GM06990 (cell line): Measurements from ENCODE around the gene PALLD.

ENCODE experiments used
- DNase-seq: peaks from one replicate; pipeline ENCODE4 v3.0.0-alpha.2; 2011; ENCODE audit not compliant: insufficient read length; ENCODE audit errors: extremely low read depth
- H3K27me3 ChIP-seq: replicated peaks from 2 replicates; pipeline ENCODE4 v1.6.0; 2011; ENCODE audit warnings: low read length; ENCODE audit not compliant: control insufficient read depth, insufficient read depth
- H3K36me3 ChIP-seq: 2 replicates; pipeline ENCODE4 v1.5.1; 2011; ENCODE audit warnings: low read length; ENCODE audit not compliant: control insufficient read depth, insufficient read depth
- H3K4me3 ChIP-seq: replicated peaks from 2 replicates; pipeline ENCODE4 v1.5.1; 2011; ENCODE audit warnings: low read depth, mild to moderate bottlenecking, control low read depth, low read length
- TF ChIP-seq, protein P1 (sequence below): IDR thresholded peaks from 2 replicates; pipeline ENCODE4 v1.5.1; 2011; ENCODE audit warnings: low read length, control low read depth, mild to moderate bottlenecking, inconsistent platforms; ENCODE audit not compliant: insufficient read depth, poor library complexity, severe bottlenecking

Gene PALLD

DNA sequence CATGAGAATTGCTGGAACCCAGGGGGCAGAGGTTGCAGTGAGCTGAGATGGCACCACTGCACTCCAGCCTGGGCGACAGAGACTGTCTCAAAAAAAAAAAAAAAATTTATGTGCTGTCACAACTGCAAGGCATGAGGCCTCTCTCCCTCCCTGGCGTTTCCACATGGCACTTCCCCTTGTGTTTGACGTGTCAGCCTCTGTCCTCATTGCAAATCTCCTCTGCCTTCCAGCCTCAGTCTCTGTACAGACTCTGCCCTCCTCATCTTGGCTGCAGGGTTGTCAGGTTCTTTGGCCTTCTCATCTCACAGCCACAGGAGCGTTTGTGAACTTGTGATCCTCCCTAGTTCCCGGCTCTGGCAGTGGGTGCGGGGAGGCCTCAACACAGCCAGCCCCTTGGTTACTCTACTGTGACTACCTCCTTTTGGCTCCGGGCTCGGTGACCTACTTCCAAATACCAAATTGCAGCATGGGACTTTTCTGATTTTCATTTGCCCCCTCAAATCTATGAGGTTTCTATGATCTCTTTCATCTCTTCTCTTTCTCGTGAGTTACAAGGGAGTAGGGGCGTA, 263.2 kb downstream of the PALLD start:
- H3K27me3 ChIP-seq = no peaks in the 10 kb centered on the region; the same call in 1 of the 2 replicates
- TF ChIP-seq, protein P1, sequence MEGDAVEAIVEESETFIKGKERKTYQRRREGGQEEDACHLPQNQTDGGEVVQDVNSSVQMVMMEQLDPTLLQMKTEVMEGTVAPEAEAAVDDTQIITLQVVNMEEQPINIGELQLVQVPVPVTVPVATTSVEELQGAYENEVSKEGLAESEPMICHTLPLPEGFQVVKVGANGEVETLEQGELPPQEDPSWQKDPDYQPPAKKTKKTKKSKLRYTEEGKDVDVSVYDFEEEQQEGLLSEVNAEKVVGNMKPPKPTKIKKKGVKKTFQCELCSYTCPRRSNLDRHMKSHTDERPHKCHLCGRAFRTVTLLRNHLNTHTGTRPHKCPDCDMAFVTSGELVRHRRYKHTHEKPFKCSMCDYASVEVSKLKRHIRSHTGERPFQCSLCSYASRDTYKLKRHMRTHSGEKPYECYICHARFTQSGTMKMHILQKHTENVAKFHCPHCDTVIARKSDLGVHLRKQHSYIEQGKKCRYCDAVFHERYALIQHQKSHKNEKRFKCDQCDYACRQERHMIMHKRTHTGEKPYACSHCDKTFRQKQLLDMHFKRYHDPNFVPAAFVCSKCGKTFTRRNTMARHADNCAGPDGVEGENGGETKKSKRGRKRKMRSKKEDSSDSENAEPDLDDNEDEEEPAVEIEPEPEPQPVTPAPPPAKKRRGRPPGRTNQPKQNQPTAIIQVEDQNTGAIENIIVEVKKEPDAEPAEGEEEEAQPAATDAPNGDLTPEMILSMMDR = no peak
- no peaks in the 10 kb centered on the region for H3K36me3 ChIP-seq
- DNase-seq = no peak
- no peak overlapping the region for H3K4me3 ChIP-seq

GRCh38 chr4:168761066-168761465, 264.2 kb downstream of the PALLD start:
- H3K27me3 ChIP-seq = no peaks in the 10 kb centered on the region; the same call in 1 of the 2 replicates
- DNase-seq = no peak
- TF ChIP-seq, protein P1 = no peak
- no peaks in the 10 kb centered on the region for H3K36me3 ChIP-seq
- H3K4me3 ChIP-seq = no peak overlapping the region

GRCh38 chr4:168765322-168765721, 268.5 kb downstream of the PALLD start:
- H3K36me3 ChIP-seq = no peaks in the 10 kb centered on the region
- H3K27me3 ChIP-seq = no peaks in the 10 kb centered on the region; the same call in 1 of the 2 replicates
- DNase-seq = no peak
- TF ChIP-seq, protein P1 = no peak
- H3K4me3 ChIP-seq = no peak overlapping the region

DNA sequence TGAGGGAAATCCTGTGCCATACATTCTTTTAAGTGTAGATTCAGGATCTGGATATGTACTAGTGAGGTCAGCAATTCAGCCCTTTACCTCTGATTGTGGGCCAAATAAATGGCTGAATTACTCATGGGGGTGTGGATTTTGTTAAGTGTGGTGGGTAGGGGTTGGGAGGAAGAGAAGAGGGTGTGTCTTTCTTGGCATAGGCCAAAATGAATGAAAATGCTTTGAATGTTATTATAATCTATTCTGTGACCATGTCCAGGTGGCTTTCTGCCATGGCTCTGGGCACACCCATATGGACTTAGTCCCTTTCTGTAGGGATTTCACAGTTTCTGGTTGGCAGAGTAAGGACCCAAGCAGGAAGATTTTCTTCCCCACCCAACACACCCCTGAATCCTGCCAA, 268.9 kb downstream of the PALLD start:
- DNase-seq = no peak
- TF ChIP-seq, protein P1 = no peak
- no peaks in the 10 kb centered on the region for H3K36me3 ChIP-seq
- H3K27me3 ChIP-seq = no peaks in the 10 kb centered on the region; the same call in 1 of the 2 replicates
- no peak overlapping the region for H3K4me3 ChIP-seq

DNA sequence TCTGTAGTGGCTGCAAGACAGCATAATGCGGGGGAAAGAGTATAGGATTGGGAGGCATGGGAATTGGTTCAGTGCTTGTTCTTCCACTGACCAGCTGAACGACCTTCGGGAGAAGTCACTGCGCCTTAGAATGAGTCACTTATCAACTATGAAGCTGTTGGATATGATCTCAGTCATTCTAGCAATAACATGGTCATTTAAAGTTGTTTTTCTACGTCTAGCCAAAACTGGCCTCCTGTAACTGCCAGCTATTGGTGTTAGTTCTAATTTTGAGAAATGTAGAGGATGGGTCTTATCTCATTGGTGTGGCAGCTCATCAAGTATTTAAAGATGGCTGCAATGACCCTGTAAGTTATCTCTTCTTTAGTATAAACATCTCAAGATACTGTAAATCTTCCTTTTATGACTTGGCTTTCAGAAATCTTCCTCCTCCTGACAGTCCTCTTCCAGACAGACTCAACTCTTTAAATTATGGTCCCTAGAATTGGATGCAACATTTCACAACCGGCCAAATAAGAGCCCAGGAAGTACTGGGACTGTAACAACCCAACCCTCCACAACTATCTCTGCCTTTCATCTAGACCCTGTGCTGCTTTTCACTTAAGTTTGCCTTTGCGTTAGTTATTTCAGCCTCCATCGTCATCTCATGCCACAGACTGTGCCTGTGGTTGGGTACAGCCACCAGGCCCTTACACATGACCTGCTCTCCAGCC, 269.9 kb downstream of the PALLD start:
- TF ChIP-seq, protein P1 = no peak
- Histone ChIP-seq H3K4me3 (no peak overlapping the region), H3K27me3 (no peaks in the 10 kb centered on the region; the same call in 1 of the 2 replicates), H3K36me3 (no peaks in the 10 kb centered on the region)
- no peak for DNase-seq

DNA sequence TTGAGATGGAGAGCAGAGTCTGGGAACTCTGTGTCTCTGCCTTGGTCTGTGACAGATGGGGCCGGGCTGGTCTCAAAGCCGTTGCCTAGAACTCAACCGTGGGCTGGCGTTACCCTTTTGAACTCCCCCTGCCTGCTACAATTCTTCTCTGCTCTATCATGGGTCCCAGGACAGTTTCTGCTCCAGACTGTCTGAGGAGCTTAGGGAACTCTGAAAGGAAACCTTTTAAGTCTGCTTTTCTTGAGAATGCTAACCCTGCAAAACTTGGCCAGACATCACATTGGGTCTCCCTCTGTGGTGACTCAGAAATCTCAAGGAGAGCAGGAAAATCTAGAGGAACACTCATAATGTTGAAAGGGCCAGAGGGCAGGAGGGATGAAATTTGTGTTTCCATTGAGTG, 272.6 kb downstream of the PALLD start:
- TF ChIP-seq, protein P1 = no peak
- H3K4me3 ChIP-seq = no peak overlapping the region
- no peak for DNase-seq
- H3K36me3 ChIP-seq = no peaks in the 10 kb centered on the region
- H3K27me3 ChIP-seq = no peaks in the 10 kb centered on the region; the same call in 1 of the 2 replicates
